Esophagus muscularis mucosa (tissue), 4 donors: ENCODE measurements around the gene TMEM53.

Source experiments
- CTCF ChIP-seq, 3 experiments: fragments of 200-600 bp in 2 of 3; fragments of 450-650 bp in 1 of 3; sonication (generic) in 2 of 3; IDR thresholded peaks; one replicate each; pipeline ENCODE4 v1.5.1; 2017 to 2019; ENCODE audit warnings: antibody characterized with exemption in 3 of 3, mild to moderate bottlenecking in 2 of 3, moderate library complexity in 1 of 3
- EP300 ChIP-seq: sonication (generic); formaldehyde crosslinking; IDR thresholded peaks from one replicate; pipeline ENCODE4 v1.6.1; 2017; ENCODE audit warnings: antibody characterized with exemption
- POLR2A ChIP-seq: fragments of 450-650 bp; IDR thresholded peaks from one replicate; pipeline ENCODE4 v1.6.1; 2017; ENCODE audit warnings: antibody characterized with exemption, moderate library complexity, mild to moderate bottlenecking, low read depth

- TF ChIP-seq CTCF (IDR thresholded peaks at IDR 0.05) (no peak), POLR2A (no peak), EP300 (no peak)
These were observed 49.4 kb upstream of the TMEM53 start for GRCh38 chr1:44723496-44724295.
